Activated T-cell treated with anti-CD3 and anti-CD28 coated beads, Interleukin-2, amount 50 U/mL, for 4 hours (primary cell): Measurements from ENCODE around the gene NRP1. TPM values are rescaled to one million over a fixed set of nuclear protein-coding genes. Genes with fewer than 3 reads are reported as not detected.

ENCODE experiments used
- ATAC-seq, 2 donors: fragments of 200-7000 bp; cut with Tn5 transposase; one replicate each; pipeline ENCODE4 v1.10.0; 2021
- DNase-seq: peaks from one replicate; pipeline ENCODE4 v3.0.0-alpha.2; 2020
- H3K27me3 Mint-ChIP-seq: one replicate; pipeline ENCODE4 v1.8.0; 2021; ENCODE audit warnings: low read depth, mixed read lengths
- H3K36me3 Mint-ChIP-seq: one replicate; pipeline ENCODE4 v1.8.0; 2022; ENCODE audit warnings: mixed read lengths; ENCODE audit not compliant: insufficient read depth
- H3K4me1 Mint-ChIP-seq: one replicate; pipeline ENCODE4 v1.8.0; 2021; ENCODE audit warnings: low read depth, mixed read lengths
- H3K4me3 Mint-ChIP-seq: one replicate; pipeline ENCODE4 v1.8.0; 2021; ENCODE audit warnings: mild to moderate bottlenecking, moderate library complexity, mixed read lengths
- H3K9me3 Mint-ChIP-seq: one replicate; pipeline ENCODE4 v1.8.0; 2021; ENCODE audit warnings: mixed read lengths
- total RNA-seq, 3 donors: library from RNA; stranded (reverse); gene quantifications; one replicate each; pipeline ENCODE4 v1.2.1, GENCODE V29; 2021

The NRP1 gene
- total RNA-seq, 3 donors from 2014 or later, result 3.5 to 4.5 (median 4.0) TPM

- Mint-ChIP-seq H3K27me3 (peaks cover 26% of the 10 kb centered on the region), H3K4me1 (no peaks in the 10 kb centered on the region), H3K9me3 (no peaks in the 10 kb centered on the region), H3K36me3 (no peaks in the 10 kb centered on the region), H3K4me3 (no peak overlapping the region)
- DNase-seq, result no peak
- no peak for ATAC-seq
These were observed 10.7 kb downstream of the NRP1 start for GRCh38 chr10:33323721-33324120.

- peaks cover 15% of the 10 kb centered on the region for H3K27me3 Mint-ChIP-seq
- DNase-seq, result no peak
- H3K9me3 Mint-ChIP-seq, result no peaks in the 10 kb centered on the region
- no peak overlapping the region for H3K4me3 Mint-ChIP-seq
- no peaks in the 10 kb centered on the region for H3K4me1 Mint-ChIP-seq
- ATAC-seq, result no peak
- H3K36me3 Mint-ChIP-seq, result no peaks in the 10 kb centered on the region
These were observed 13.0 kb downstream of the NRP1 start for GRCh38 chr10:33321516-33321915.

- Mint-ChIP-seq H3K4me3 (no peak overlapping the region), H3K4me1 (no peaks in the 10 kb centered on the region), H3K9me3 (no peaks in the 10 kb centered on the region), H3K27me3 (peaks cover 4% of the 10 kb centered on the region), H3K36me3 (no peaks in the 10 kb centered on the region)
- DNase-seq, result no peak
- ATAC-seq, result no peak
These were observed 14.2 kb downstream of the NRP1 start for GRCh38 chr10:33320288-33320687.

- Mint-ChIP-seq H3K9me3 (no peaks in the 10 kb centered on the region), H3K4me1 (no peaks in the 10 kb centered on the region), H3K4me3 (no peak overlapping the region), H3K27me3 (peaks cover 3% of the 10 kb centered on the region), H3K36me3 (no peaks in the 10 kb centered on the region)
- ATAC-seq (no peak), DNase-seq (no peak)
These were observed 18.6 kb downstream of the NRP1 start for GRCh38 chr10:33315891-33316290.

DNA sequence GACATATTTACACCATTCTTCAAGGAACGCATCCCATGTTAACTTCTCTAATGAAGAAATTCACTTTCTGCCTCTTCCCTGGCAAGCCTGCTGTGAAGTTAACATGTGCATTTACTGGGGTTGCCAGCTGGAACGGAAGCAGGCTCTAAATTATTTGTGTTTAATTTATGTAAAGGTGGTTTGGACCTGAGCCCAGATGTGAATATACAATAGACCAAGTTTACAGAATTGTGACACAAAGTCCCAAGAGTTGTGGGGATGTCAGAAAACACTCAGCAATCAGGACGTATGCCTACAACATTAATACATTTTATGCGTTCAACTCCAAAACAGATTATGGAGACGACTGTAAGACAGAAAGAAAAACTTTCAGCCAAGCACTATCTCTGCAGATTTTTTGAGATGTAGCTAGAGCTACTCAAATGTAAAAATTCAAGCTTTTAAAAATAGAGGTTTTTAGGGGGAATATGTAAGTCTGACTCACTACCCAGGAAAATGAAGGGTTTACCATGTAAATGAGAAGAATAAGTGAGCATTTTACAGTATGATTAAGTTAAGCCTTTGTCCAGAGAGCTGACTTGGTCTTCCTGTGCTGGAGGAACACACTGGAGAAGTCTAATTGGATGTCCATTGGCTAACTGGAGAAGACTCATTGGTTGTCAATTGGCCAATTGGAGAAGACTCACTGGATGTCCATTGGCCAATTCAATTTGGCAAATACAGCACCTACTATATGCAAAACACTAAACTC, 19.5 kb downstream of the NRP1 start:
- H3K27me3 Mint-ChIP-seq, result peaks cover 7% of the 10 kb centered on the region
- ATAC-seq (no peak), DNase-seq (no peak)
- H3K36me3 Mint-ChIP-seq, result no peaks in the 10 kb centered on the region
- no peaks in the 10 kb centered on the region for H3K4me1 Mint-ChIP-seq
- no peaks in the 10 kb centered on the region for H3K9me3 Mint-ChIP-seq
- no peak overlapping the region for H3K4me3 Mint-ChIP-seq

DNA sequence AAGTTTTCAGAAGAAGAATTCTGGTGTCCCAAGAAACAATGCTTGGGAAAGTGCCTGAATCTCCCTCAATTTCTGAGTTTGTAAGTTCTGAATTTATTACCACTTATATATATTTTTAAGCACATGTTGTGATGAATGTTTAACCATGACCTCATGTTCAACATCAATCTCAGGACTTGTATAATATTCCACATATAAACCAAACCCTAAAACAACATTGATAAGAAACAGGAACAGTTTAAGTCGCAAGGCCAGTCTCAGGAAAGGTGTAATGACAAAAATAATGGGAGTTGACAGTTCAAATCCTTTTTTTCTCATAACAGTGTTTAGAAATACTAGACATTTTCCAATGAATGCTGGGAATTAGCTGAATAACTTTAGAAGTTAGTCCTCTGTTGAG, 22.8 kb downstream of the NRP1 start:
- H3K9me3 Mint-ChIP-seq, result no peaks in the 10 kb centered on the region
- no peak for ATAC-seq

GRCh38 chr10:33310853-33311252, 23.6 kb downstream of the NRP1 start:
- Mint-ChIP-seq H3K4me3 (no peak overlapping the region), H3K4me1 (peaks cover 2% of the 10 kb centered on the region), H3K36me3 (no peaks in the 10 kb centered on the region), H3K9me3 (no peaks in the 10 kb centered on the region), H3K27me3 (peaks cover 12% of the 10 kb centered on the region)
- DNase-seq, result no peak
- ATAC-seq, result no peak

More for the DNA sequence above, 22.8 kb downstream of the NRP1 start:
- H3K4me1 Mint-ChIP-seq, result peaks cover 2% of the 10 kb centered on the region
- H3K36me3 Mint-ChIP-seq, result no peaks in the 10 kb centered on the region
- H3K27me3 Mint-ChIP-seq, result peaks cover 12% of the 10 kb centered on the region
- no peak overlapping the region for H3K4me3 Mint-ChIP-seq
- DNase-seq, result no peak

- no peak for DNase-seq
- peaks cover 2% of the 10 kb centered on the region for H3K4me1 Mint-ChIP-seq
- H3K4me3 Mint-ChIP-seq, result no peak overlapping the region
- H3K36me3 Mint-ChIP-seq, result no peaks in the 10 kb centered on the region
- peaks cover 12% of the 10 kb centered on the region for H3K27me3 Mint-ChIP-seq
- no peak for ATAC-seq
- H3K9me3 Mint-ChIP-seq, result no peaks in the 10 kb centered on the region
These were observed 25.1 kb downstream of the NRP1 start for GRCh38 chr10:33309406-33309805.

GRCh38 chr10:33307835-33308234, 26.6 kb downstream of the NRP1 start:
- Mint-ChIP-seq H3K27me3 (peaks cover 8% of the 10 kb centered on the region), H3K4me1 (peaks cover 2% of the 10 kb centered on the region), H3K4me3 (no peak overlapping the region), H3K9me3 (no peaks in the 10 kb centered on the region), H3K36me3 (no peaks in the 10 kb centered on the region)
- DNase-seq (no peak), ATAC-seq (no peak)

DNA sequence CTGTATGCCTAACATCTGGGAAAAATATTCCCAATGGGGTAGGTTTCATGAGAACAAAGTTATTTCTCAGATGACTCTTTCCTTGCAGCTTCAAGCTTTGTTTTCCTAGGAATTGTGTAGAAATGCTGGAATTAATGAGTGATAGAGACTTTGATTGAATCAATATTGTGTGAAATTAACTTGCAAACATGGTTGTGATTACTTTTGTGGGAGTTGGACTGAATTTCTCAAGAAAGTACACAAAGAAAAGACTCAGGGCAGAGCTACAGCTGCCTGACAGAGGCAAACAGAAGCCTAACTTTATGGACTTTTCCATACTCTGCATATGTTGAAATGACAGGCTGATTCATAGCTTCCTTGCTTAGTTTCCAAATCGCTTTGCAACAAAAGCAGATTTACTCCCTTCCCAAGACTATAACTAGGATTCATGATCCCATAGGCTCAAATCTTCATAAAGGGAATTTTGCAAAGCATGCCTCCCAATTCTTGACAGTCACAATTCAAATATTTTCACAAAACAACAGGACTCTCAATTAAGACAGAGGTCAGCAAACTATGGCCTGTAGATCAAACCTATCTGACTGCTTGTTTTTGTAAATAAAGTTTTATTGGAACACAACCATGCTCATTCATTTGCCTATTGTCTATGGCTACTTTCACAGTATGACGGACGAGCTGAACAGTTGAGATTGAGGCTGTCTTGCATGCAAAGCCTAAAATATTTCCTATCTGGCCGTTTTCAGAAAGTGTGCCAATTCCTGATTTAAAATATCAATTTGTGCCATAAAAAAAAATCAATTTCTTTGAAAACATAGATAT, 27.6 kb downstream of the NRP1 start:
- Mint-ChIP-seq H3K4me3 (no peak overlapping the region), H3K27me3 (peaks cover 8% of the 10 kb centered on the region), H3K36me3 (no peaks in the 10 kb centered on the region), H3K9me3 (no peaks in the 10 kb centered on the region), H3K4me1 (peaks cover 4% of the 10 kb centered on the region)
- ATAC-seq (no peak), DNase-seq (no peak)

GRCh38 chr10:33306126-33306525, 28.3 kb downstream of the NRP1 start:
- Mint-ChIP-seq H3K4me3 (no peak overlapping the region), H3K36me3 (no peaks in the 10 kb centered on the region)
- no peak for DNase-seq

GRCh38 chr10:33304423-33305225, 29.8 kb downstream of the NRP1 start:
- Mint-ChIP-seq H3K4me1 (peaks cover 7% of the 10 kb centered on the region), H3K9me3 (no peaks in the 10 kb centered on the region), H3K4me3 (no peak overlapping the region), H3K27me3 (peaks cover 4% of the 10 kb centered on the region), H3K36me3 (no peaks in the 10 kb centered on the region)
- no peak for ATAC-seq
- no peak for DNase-seq

More at GRCh38 chr10:33306126-33306525, 28.3 kb downstream of the NRP1 start:
- Mint-ChIP-seq H3K4me1 (peaks cover 7% of the 10 kb centered on the region), H3K9me3 (no peaks in the 10 kb centered on the region), H3K27me3 (peaks cover 8% of the 10 kb centered on the region)
- no peak for ATAC-seq

GRCh38 chr10:33303988-33304387, 30.5 kb downstream of the NRP1 start:
- H3K9me3 Mint-ChIP-seq, result no peaks in the 10 kb centered on the region
- no peak overlapping the region for H3K4me3 Mint-ChIP-seq
- peaks cover 5% of the 10 kb centered on the region for H3K4me1 Mint-ChIP-seq
- no peaks in the 10 kb centered on the region for H3K36me3 Mint-ChIP-seq
- no peaks in the 10 kb centered on the region for H3K27me3 Mint-ChIP-seq
- DNase-seq, result no peak
- ATAC-seq, result no peak

DNA sequence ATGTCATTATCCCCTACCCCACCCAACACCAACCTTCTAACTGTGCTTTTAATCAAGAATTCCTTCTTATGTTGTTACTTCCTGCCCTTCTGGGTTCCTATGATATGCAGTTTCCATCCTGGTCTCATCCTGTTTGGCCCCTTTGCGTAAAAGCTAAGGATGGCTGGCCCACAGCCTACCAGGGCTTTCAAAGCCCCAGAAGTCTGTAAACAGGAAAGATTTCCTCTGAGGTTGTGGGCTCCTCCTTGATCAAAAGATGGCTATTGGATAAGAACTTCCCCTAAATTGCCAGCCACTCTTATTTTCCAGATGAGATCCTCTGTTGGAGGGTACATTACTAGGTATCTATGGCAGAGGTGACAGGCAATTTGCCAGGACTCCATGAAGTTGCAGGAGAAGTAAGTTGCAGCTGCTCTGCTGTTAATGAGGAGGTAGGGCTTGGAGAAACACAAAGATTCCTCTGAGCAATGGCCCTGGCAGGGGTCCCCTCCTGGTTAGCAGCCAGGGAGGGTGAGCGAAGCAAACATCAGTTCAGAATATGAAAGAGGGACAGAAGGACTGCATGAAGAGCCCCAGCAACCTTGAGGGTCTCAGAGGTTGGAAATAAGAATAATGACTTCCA, 32.1 kb downstream of the NRP1 start:
- no peak for ATAC-seq
- Mint-ChIP-seq H3K9me3 (no peaks in the 10 kb centered on the region), H3K36me3 (no peaks in the 10 kb centered on the region), H3K4me1 (peaks cover 5% of the 10 kb centered on the region), H3K4me3 (no peak overlapping the region), H3K27me3 (no peaks in the 10 kb centered on the region)
- no peak for DNase-seq
